Hippocampal formation (tissue), 2 donors: Measurements from ENCODE around the gene CD19.
"Not testable (repeated sequence)": the region's sequence is repeated elsewhere in the genome, so short reads cannot be mapped to it uniquely, and the experiment has no call there.

ENCODE experiments used
- DNase-seq, 2 donors: peaks; one replicate each; lab custom pipeline; 2025; lab: John Stamatoyannopoulos, UW

CD19 gene

DNA sequence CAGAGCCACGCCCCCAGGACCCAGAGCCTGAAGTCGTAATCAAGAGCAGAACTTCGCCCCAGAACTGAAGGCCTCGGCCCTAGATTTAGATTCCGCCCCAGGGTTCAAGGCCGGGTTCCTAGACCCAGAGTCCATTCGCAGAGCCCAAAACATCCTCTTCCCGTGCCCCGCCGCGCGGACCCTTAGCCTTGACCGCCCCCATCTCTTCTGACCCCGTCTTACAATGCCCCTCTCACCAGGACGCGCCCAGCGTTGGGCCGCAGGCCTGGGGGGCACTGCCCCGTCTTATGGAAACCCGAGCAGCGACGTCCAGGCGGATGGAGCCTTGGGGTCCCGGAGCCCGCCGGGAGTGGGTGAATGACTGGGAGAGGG, 5.0 kb downstream of the CD19 start:
- no peak for DNase-seq

DNA sequence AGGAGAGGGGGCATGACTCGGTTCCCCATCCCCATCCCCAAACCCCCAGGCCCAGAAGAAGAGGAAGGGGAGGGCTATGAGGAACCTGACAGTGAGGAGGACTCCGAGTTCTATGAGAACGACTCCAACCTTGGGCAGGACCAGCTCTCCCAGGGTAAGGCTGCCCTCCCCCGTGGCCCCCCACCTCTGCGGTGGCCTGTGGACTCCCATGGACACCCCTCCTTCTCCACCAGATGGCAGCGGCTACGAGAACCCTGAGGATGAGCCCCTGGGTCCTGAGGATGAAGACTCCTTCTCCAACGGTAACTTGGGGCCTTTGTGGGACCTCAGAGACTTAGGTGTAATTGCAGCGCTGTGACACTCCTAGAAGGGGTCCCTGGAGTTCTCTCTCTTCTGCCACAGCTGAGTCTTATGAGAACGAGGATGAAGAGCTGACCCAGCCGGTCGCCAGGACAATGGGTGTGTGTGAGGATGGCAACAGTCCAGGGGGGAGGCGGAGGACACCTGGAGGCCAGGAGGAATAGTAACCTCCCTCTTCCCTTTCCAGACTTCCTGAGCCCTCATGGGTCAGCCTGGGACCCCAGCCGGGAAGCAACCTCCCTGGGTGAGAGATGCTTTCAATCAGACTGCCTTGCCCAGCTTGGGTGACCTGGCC, 5.6 kb downstream of the CD19 start:
- DNase-seq = no peak

DNA sequence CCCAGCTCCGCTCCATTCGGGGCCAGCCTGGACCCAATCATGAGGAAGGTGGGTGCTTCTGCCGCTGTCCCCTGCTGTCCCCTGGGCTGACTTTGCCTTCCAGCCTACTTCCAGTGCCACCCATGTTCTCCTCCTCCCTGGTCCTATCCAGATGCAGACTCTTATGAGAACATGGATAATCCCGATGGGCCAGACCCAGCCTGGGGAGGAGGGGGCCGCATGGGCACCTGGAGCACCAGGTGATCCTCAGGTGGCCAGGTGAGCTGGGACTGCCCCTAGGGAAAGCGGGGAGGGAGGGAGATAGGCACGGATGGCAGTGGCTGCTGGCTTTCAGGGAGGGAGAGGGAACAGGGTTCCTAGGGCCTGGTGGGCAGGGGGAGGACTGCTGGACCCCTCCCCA, 7.0 kb downstream of the CD19 start:
- DNase-seq = no peak

- DNase-seq = not testable (repeated sequence)
Measured at GRCh38 chr16:28939825-28940224, 8.1 kb downstream of the CD19 start.

DNA sequence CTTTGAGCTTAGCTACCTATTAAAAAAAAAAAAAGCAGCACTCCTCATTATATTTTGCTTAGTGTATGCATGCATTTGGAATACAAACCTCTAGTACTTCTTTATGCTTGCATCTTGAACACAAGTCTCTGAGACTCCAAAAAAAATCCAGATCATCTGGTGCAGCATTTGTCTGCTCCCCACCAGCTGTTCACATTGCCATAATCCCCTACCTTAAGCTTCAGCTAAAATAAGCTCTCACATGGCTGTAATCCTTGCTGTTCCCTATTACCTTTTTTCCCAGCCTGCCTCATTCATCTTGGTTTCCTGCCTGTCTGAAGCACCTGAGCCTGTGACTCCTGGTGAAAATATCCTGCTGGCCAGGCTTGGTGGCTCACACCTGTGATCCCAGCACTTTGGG, 11.5 kb downstream of the CD19 start:
- DNase-seq = no peak

DNA sequence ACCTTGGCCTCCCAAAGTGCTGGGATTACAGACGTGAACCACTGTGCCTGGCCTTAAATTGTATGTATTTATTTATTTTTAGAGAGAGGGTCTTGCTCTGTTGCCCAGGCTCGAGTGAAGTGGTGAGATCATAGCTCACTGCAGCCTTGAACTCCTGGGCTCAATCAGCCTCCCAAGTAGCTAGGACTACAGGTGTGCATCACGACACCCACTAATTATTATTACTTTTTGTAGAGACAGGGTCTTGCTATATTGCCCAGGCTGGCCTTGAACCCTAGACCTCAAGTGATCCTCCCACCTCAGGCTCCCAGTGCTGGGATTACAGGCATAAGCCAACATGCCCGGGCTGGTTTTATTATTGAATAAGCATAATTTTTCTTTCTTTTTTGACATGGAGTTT, 14.9 kb downstream of the CD19 start:
- DNase-seq = no peak

- peak; percentile 100 for DNase-seq
Measured at GRCh38 chr16:28950648-28951409, 19.1 kb downstream of the CD19 start, which contains the start of gene NFATC2IP. NFATC2IP (plus strand) TSS chr16:28950937; CDS start chr16:28951012, 75 bp downstream.

DNA sequence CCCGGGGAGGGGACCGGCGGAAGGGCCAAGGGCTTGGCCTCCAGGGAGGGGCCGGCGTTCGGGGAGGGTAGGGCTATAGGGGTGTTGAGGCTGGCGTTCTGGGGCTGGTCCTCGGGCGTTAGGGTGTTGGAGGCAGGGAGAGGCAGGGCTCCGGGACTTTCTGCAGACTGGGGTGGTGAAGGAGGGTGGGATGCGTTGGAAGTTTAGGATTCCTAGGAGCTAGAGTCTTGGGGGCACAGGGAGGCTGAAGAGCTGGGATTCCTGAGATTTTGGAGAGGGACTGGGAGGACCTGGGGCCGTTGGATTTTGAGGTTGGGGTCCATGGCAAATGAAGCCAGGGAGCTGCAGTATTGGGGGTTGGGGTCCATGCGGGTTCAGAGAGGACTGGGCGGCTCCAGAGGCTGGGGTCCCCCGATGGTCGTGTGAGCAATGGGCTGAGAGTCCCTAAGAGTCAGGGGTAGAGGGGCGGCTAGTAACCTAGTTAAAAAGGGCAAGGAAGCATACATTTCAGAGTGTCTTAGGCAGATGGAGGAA, 19.7 kb downstream of the CD19 start:
- no peak for DNase-seq

GRCh38 chr16:28958216-28958615, 26.4 kb downstream of the CD19 start:
- DNase-seq = no peak

DNA sequence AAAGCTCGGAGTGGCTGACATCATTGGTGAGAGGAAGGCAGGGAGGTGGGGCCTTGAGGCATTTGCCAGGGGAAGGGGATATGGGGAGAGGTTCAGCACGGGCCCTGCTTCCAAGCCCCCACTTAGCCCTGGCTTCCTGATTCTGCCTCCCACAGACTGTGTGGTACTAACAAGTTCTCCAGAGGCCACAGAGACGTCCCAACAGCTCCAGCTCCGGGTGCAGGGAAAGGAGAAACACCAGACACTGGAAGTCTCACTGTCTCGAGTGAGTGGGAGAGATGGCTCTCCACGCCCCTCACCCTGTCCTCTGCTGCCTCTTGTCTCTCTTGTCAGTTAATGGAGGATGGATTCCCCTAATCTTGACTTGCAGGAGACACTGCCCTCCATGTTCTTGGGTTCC, 27.1 kb downstream of the CD19 start:
- DNase-seq = no peak

DNA sequence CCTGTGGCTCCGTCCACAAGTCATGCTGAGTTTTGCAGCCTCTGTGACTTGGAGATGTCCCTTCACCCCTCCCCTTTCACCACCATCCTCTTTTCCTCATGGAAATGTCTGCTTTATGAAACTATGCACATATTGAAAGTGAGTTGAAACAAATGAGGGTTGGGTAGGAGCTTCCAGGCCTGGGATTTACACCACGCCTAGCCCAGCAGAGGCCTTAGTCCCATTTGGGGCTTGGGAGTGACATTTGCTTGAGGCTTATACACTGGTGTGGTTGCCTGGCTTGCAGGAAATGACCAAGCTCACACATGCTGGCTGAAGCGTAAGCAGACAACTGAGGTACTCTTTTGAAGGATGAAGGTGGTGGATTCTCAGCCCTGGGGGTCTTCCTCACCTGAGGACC, 32.3 kb downstream of the CD19 start:
- no peak for DNase-seq

DNA sequence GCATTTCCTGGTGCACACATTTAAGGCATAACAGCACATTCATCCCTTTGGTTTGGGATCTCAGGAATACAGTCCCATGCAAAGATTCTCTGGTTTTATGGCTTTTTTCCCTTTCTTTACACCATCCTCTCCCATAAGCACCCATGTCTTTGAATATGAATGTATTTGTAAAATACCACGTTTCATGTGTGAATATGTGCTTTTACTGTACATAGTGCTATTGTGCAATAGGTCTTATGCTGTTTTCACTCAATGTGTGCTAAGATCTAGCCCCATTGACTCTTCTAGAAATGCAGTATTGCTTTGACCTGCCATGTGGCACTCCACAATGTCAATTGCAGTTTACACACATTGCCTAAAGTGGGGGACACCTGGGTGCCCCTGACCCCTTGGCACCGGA, 32.7 kb downstream of the CD19 start:
- DNase-seq = no peak

GRCh38 chr16:28967156-28967555, 35.4 kb downstream of the CD19 start:
- DNase-seq = no peak

DNA sequence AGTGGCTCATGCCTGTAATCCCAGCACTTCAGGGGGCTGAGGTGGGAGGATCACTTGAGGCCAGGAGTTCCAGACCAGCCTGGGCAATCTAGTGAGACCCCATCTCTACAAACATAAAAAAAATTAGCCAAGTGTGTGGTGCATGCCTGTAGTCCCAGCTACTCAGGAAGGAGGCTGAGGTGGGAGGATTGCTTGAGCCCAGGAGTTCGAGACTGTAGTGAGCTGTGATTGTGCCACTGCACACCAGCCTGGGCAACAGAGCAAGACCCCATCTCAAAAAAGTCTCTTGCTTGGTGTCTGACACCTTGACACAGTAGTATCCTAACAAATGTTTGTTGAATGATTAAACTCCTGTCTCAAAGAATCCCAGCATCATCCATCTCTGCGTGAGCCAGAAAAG, 37.9 kb downstream of the CD19 start:
- not testable (repeated sequence) for DNase-seq

DNA sequence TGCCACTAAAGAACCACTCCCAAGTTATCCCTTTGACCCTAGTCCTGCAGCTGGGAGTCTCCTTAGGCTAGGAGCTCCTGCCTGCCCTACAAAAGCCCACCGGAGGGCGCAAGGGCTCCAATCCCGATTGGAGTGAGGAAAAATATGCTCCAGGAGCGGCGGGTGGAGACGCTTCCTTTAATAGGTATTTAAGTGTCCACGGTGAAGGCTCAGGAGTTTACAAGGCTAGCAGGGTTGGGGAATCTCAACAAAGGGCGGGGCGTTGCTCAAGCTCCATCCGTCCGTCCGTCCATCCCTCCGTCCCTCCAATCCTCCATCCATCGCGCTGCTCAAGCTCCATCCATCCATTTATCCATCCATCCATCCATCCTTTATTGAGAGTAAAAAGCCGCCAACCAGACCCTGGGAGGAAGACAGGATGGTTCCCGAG, 42.3 kb downstream of the CD19 start:
- DNase-seq = peak; percentile 49 to 55

GRCh38 chr16:28974437-28975157, 42.8 kb downstream of the CD19 start, which contains the start of gene SPNS1:
SPNS1 (plus strand) TSS chr16:28974778; CDS start chr16:28975152, 374 bp downstream.
- peak; percentile 92 to 96 for DNase-seq

GRCh38 chr16:28975158-28975599, 43.4 kb downstream of the CD19 start:
- DNase-seq = no peak

DNA sequence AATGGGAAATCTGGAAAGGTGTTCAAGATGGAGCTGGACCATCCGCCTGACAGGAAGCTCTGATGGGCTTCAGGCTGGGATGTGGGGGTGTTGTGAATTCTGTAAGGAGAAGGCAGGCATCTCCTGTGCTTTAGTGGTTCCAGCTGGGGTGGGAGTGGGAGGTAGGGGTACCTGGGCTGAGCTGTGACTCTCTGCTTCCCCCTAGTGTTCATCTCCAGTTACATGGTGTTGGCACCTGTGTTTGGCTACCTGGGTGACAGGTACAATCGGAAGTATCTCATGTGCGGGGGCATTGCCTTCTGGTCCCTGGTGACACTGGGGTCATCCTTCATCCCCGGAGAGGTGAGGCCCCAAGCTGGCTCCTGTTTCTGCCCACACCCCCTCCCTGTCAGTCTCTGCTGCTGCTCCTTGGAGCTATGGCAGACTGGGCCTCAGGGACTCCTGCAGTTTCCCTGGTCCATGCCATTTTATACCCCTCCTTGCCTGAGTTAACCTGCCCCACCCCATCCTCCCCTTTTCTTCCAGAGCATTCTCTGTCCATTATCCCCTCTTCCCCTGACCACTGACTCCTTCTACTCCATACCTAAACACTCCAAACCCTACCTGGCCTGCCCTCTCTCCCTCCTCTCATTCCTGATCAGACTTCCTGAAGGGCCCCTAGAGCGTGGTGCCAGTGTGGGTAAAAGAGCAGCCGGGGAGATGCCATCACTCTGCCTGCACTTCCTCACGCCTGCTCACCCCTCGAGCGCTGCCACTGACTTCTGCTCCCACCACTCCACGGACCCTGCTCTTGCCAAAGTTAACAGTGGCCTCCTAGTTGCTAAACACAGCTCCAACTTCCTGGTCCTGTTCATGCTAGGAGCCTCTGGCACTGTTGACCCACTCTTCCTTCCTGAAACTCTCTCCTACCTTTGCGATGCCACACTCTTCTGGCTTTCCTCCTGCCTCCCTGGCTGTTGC, 46.2 kb downstream of the CD19 start:
- DNase-seq = no peak

DNA sequence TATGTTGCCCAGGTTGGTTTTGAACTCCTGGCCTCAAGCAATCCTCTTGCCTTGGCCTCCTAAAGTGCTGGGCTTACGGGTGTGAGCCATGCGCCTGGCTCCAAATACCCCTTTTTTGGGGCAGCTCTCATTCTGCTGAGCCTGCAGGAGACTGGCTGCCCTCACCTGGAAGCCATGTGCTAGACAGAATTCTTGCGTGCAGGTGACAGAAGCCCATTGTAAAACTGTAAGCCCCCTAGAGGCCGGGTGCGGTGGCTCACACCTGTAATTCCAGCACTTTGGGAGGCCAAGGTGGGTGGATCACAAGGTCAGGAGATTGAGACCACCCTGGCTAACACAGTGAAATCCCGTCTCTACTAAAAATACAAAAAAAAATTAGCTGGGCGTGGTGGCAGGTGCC, 48.6 kb downstream of the CD19 start:
- not testable (repeated sequence) for DNase-seq

GRCh38 chr16:28980929-28981328, 49.2 kb downstream of the CD19 start:
- no peak for DNase-seq

DNA sequence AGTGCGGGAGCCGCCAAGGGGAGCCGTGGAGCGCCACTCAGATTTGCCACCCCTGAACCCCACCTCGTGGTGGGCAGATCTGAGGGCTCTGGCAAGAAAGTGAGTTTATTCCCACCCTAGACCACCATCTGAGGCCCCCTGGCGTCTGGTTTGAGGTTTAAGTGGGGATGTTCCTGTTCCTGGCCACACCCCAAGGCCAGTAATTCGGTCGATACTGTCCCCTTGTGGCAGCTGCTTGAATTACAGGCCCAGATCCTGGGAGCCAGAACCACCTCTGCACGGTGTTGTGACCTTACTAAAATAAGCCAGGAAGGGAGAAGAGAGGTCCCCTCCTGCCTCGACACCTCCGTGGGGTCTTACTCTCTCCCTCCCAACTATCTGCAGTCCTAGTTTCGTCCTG, 49.7 kb downstream of the CD19 start:
- no peak for DNase-seq
